ENCODE data around the gene ZER1.
A peak's percentile ranks its signal among the peaks of the same experiment; 100 is the strongest.
"Not testable (repeated sequence)": the region's sequence is repeated elsewhere in the genome, so short reads cannot be mapped to it uniquely, and the experiment has no call there.

Gene ZER1

GRCh38 chr9:128771745-128772519 lies at the start of gene ZER1:
Gene ZER1 (minus strand): TSS chr9:128771927. CDS start chr9:128755565, 16,362 bp downstream.
- DNase-seq (ENCODE audit: low read depth) = peak; percentile 92

- no peak for DNase-seq (ENCODE audit: low read depth)
Measured at GRCh38 chr9:128820665-128821583, 49.2 kb upstream of the ZER1 start.

- DNase-seq (ENCODE audit: low read depth) = no peak
Measured at GRCh38 chr9:128819716-128820664, 48.3 kb upstream of the ZER1 start.

- DNase-seq (ENCODE audit: low read depth) = peak; percentile 50
Measured at GRCh38 chr9:128818839-128819715, 47.4 kb upstream of the ZER1 start.

GRCh38 chr9:128818099-128818838 lies 46.5 kb upstream of the ZER1 start, which contains the start of gene ENDOG:
Gene ENDOG (plus strand): TSS chr9:128818500. CDS start chr9:128818685, 185 bp downstream.
- DNase-seq (ENCODE audit: low read depth) = peak; percentile 99

- DNase-seq (ENCODE audit: low read depth) = no peak
Measured at GRCh38 chr9:128810873-128811272, 39.1 kb upstream of the ZER1 start.

GRCh38 chr9:128809831-128810230 lies 38.1 kb upstream of the ZER1 start:
- no peak for DNase-seq (ENCODE audit: low read depth)

DNA sequence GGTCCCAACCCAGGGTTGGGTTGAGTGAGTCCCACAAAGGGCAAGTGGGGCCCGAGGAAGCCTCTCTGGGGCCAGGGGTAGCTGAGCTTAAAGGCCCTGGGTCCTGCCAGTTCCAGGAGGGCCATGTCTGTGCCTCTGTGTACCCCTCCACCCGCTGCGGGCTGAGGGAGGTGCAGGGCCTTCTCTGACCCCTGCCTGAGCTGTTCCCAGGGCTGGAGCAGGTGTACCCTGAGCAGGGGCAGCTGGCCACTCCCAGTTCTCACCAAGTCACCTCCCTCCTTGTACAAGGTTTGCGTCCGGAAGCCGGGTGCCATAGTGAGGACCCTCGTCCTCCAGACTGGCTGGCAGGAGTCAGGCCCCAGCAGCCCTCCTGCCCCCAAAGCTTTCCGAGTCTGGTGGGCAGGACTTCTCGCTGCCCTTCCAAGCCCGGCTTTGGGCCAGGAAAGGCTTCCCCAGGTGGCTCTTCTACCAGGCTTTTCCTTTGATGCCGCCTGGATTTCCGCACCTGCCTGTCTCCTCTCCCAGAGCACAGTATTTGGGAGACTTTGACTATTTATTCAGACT lies 37.4 kb upstream of the ZER1 start:
- no peak for DNase-seq (ENCODE audit: low read depth)

- no peak for DNase-seq (ENCODE audit: low read depth)
Measured at GRCh38 chr9:128808543-128808942, 36.8 kb upstream of the ZER1 start.

GRCh38 chr9:128807827-128808226 lies 36.1 kb upstream of the ZER1 start:
- no peak for DNase-seq (ENCODE audit: low read depth)

- DNase-seq (ENCODE audit: low read depth) = no peak
Measured at GRCh38 chr9:128805661-128806060, 33.9 kb upstream of the ZER1 start.

- DNase-seq (ENCODE audit: low read depth) = no peak
Measured at GRCh38 chr9:128802482-128802881, 30.8 kb upstream of the ZER1 start.

GRCh38 chr9:128800061-128800460 lies 28.3 kb upstream of the ZER1 start:
- DNase-seq (ENCODE audit: low read depth) = no peak

- no peak for DNase-seq (ENCODE audit: low read depth)
Measured at GRCh38 chr9:128798896-128799295, 27.2 kb upstream of the ZER1 start.

DNA sequence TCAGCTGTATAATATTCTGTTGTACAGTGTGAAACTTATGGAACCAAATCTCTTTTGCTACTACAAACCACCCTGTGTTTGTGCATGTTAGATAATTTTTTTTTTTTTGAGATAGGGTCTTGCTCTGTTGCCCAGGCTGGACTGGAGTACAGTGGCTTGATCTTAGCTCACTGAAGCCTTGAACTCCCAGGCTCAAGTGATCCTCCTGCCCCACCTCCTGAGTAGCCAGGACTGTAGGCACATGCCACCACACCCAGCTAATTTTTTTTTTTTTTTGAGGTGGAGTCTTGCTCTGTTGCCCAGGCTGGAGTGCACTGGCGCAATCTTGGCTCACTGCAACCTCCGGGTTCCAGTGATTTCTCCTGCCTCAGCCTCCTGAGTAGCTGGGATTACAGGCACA lies 23.2 kb upstream of the ZER1 start:
- not testable (repeated sequence) for DNase-seq (ENCODE audit: low read depth)

- DNase-seq (ENCODE audit: low read depth) = no peak
Measured at GRCh38 chr9:128792978-128793686, 21.4 kb upstream of the ZER1 start.

GRCh38 chr9:128792134-128792533 lies 20.4 kb upstream of the ZER1 start:
- DNase-seq (ENCODE audit: low read depth) = no peak

- no peak for DNase-seq (ENCODE audit: low read depth)
Measured at GRCh38 chr9:128790536-128790935, 18.8 kb upstream of the ZER1 start.

GRCh38 chr9:128788445-128788844 lies 16.7 kb upstream of the ZER1 start:
- DNase-seq (ENCODE audit: low read depth) = no peak

Data from activated T-cell treated with anti-CD3 and anti-CD28 coated beads for 48 hours (primary cell).